ENCODE results near the gene HOXC6. TPM values are rescaled to one million over a fixed set of nuclear protein-coding genes. Genes with fewer than 3 reads are reported as not detected.

The HOXC6 gene
- total and polyA plus RNA-seq, 2 donors (not counting 3 experiments of a cell fraction or from before 2014, with no cell fraction given) = 0.58 to 0.72 TPM

- H3K4me3 ChIP-seq (replicated peaks in 1 of 3; ENCODE audit: insufficient read depth in 1 of 3, low read depth in 1 of 3, low read length in 3 of 3) = no peak overlapping the region
- no TSS peak for BruUV-seq (replicated peaks)
- H3K4me2 ChIP-seq (ENCODE audit: insufficient read depth, low read length) = no peak overlapping the region
- no peak for TF ChIP-seq POLR2AphosphoS5 (IDR thresholded peaks at IDR 0.05; ENCODE audit: insufficient read depth, low read depth, low read length)
- TF ChIP-seq CTCF (IDR thresholded peaks at IDR 0.05; ENCODE audit: extremely low read depth in 1 of 2, insufficient read depth in 1 of 2, low read depth in 1 of 2, low read length in 2 of 2) = peak; percentile 31 to 40
- TF ChIP-seq EZH2 (IDR thresholded peaks at IDR 0.05; ENCODE audit: borderline replicate concordance, low read depth, low read length, severe bottlenecking) = peak; percentile 67
- no peak for TF ChIP-seq GATA2 (IDR thresholded peaks at IDR 0.05; ENCODE audit: insufficient read depth, insufficient read length, low read depth, low read length)
- H3K9ac ChIP-seq (replicated peaks; ENCODE audit: extremely low read depth, insufficient read depth, low read length) = no peak overlapping the region
- dilution Hi-C loops (cut with MboI; ENCODE audit: extremely low pct_ligation_motif_present, low sequenced_read_pairs) = no loop called here
- no peaks in the 10 kb centered on the region for H4K20me1 ChIP-seq (replicated peaks; ENCODE audit: control insufficient read depth, extremely low read depth, insufficient read depth, low read length)
- no peaks in the 10 kb centered on the region for H3K9me3 ChIP-seq (replicated peaks; ENCODE audit: control insufficient read depth, insufficient read depth, low read length)
- DNase-seq (ENCODE audit: low read depth, low spot score) (peak; percentile 16), FAIRE-seq (peak; percentile 63)
- ChIA-PET CTCF (interaction anchor here (1.0 to 4.3 kb wide), 9 partner anchors 11 to 221 kb away, joined by 3 to 24 read pairs (median 6); partner anchors contain the start of gene HOXC9), POLR2A (no interaction called here)
- H3K27ac ChIP-seq (ENCODE audit: insufficient read depth, low read depth, low read length) = no peak overlapping the region
- H2AFZ ChIP-seq (ENCODE audit: low read depth, low read length) = no peak overlapping the region
- no peaks in the 10 kb centered on the region for H3K79me2 ChIP-seq (ENCODE audit: control insufficient read depth, insufficient read depth, low read length)
- H3K9me1 ChIP-seq (replicated peaks; ENCODE audit: control insufficient read depth, extremely low read depth, insufficient read depth, low read length) = no peaks in the 10 kb centered on the region
- H3K27me3 ChIP-seq (ENCODE audit: control insufficient read depth in 2 of 2, insufficient read depth in 2 of 2, low read length in 2 of 2) = peaks cover 90 to 93% of the 10 kb centered on the region in 2 experiments
- intact Hi-C loops (cut with micrococcal nuclease) = loop anchor here (2.0 to 5.0 kb wide), 2 partner anchors 199 to 287 kb away; no protein-coding TSS in a partner anchor
- no peaks in the 10 kb centered on the region for H3K4me1 ChIP-seq (ENCODE audit: control insufficient read depth, extremely low read depth, insufficient read depth, low read length)
- H3K36me3 ChIP-seq (ENCODE audit: control insufficient read depth in 2 of 2, extremely low read depth in 1 of 2, insufficient read depth in 2 of 2, low read length in 2 of 2) = no peaks in the 10 kb centered on the region
Observed at GRCh38 chr12:53989227-53990113, 38.8 kb upstream of the HOXC6 start.
